ENCODE results near the gene RNF166. TPM values are rescaled to one million over a fixed set of nuclear protein-coding genes. Genes with fewer than 3 reads are reported as not detected.

Gene RNF166
- total RNA-seq, 2 experiments from 2014 or later, result 334 to 355 TPM

DNA sequence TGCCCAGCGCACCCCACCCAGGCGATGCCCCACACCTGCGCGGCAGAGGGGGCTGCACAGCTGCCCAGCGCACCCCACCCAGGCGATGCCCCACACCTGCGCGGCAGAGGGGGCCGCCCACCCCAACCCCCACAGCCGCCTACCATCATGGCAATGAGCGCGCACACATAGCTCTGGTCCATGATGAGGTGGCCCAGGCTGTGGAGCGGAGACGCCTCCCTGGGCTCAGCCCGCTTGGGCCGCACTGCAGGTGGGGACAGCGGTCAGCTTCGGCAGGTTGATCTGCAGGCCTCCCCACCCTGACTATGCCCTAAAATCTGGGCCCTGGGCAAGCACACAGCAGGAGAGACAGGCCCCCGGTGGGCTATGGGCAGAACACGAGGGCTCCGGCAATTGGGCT is 30.3 kb upstream of the RNF166 start:
- Histone ChIP-seq H3K36me3 (ENCODE audit: insufficient read depth, low read length) (peaks cover 83% of the 10 kb centered on the region), H3K27ac (ENCODE audit: low read depth in 1 of 2, low read length in 2 of 2) (no peak overlapping the region), H3K9me3 (ENCODE audit: control insufficient read depth in 1 of 2, insufficient read depth in 1 of 2, low read length in 2 of 2) (no peaks in the 10 kb centered on the region), H3K27me3 (ENCODE audit: control insufficient read depth in 1 of 2, insufficient read depth in 2 of 2, low read length in 2 of 2) (no peaks in the 10 kb centered on the region), H3K4me1 (ENCODE audit: insufficient read depth, low read length) (peaks cover 15% of the 10 kb centered on the region), H3K4me3 (ENCODE audit: low read length) (no peak overlapping the region)
- TF ChIP-seq, protein P1, sequence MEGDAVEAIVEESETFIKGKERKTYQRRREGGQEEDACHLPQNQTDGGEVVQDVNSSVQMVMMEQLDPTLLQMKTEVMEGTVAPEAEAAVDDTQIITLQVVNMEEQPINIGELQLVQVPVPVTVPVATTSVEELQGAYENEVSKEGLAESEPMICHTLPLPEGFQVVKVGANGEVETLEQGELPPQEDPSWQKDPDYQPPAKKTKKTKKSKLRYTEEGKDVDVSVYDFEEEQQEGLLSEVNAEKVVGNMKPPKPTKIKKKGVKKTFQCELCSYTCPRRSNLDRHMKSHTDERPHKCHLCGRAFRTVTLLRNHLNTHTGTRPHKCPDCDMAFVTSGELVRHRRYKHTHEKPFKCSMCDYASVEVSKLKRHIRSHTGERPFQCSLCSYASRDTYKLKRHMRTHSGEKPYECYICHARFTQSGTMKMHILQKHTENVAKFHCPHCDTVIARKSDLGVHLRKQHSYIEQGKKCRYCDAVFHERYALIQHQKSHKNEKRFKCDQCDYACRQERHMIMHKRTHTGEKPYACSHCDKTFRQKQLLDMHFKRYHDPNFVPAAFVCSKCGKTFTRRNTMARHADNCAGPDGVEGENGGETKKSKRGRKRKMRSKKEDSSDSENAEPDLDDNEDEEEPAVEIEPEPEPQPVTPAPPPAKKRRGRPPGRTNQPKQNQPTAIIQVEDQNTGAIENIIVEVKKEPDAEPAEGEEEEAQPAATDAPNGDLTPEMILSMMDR (IDR thresholded peaks at IDR 0.05), result no peak
- no peaks in the 10 kb centered on the region for H3K4me1 Mint-ChIP-seq (ENCODE audit: low read depth)
- H3K36me3 Mint-ChIP-seq (ENCODE audit: low read depth), result peaks cover under 1% of the 10 kb centered on the region
- H3K9me3 Mint-ChIP-seq, result no peaks in the 10 kb centered on the region
- H3K27me3 Mint-ChIP-seq, result no peaks in the 10 kb centered on the region
- H3K4me3 Mint-ChIP-seq, result no peak overlapping the region
- POLR2A ChIA-PET, result interaction anchor here (1.3 to 1.6 kb wide), 3 partner anchors 9 to 74 kb away, joined by 5 to 11 read pairs (median 8); partner anchors contain the start of gene APRT
- CTCF ChIA-PET, result interaction anchor here (1.2 to 2.0 kb wide), 7 partner anchors 10 to 481 kb away, joined by 4 to 58 read pairs (median 16); partner anchors contain the start of genes APRT, CDT1 and ZNF778
- no peak for DNase-seq
- ATAC-seq (ENCODE audit: poor library complexity), result no peak
- intact Hi-C loops (cut with DNase I, micrococcal nuclease), result loop anchor here (2.0 to 5.0 kb wide), 4 partner anchors 120 to 431 kb away; partner anchors contain the start of genes GALNS (in 2 of the 2) and TRAPPC2L (in 2 of the 2)
- H3K27ac Mint-ChIP-seq, result no peak overlapping the region

DNA sequence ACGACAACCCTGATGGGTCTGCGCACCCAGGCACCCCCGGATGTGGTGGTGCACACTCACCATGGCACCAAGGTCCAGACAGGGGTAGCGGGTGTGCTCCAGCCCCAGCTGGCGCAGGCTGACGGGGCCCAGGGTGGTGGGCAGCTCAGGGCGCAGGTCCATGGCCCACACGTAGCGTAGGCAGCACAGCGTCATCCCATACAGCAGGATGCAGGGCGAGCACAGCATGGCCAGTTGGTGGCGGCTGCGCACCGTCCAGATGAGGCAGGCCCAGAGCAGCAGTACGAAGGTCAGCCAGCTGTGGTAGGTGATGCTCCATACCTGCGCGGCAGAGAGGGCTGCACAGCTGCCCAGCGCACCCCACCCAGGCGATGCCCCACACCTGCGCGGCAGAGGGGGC is 29.9 kb upstream of the RNF166 start:
- Mint-ChIP-seq H3K4me3 (no peak overlapping the region), H3K4me1 (ENCODE audit: low read depth) (no peaks in the 10 kb centered on the region), H3K27me3 (no peaks in the 10 kb centered on the region), H3K27ac (no peak overlapping the region), H3K36me3 (ENCODE audit: low read depth) (peaks cover 4% of the 10 kb centered on the region), H3K9me3 (no peaks in the 10 kb centered on the region)
- Histone ChIP-seq H3K27ac (ENCODE audit: low read depth in 1 of 2, low read length in 2 of 2) (no peak overlapping the region), H3K4me1 (ENCODE audit: insufficient read depth, low read length) (peaks cover 15% of the 10 kb centered on the region), H3K27me3 (ENCODE audit: control insufficient read depth in 1 of 2, insufficient read depth in 2 of 2, low read length in 2 of 2) (no peaks in the 10 kb centered on the region), H3K4me3 (ENCODE audit: low read length) (no peak overlapping the region), H3K9me3 (ENCODE audit: control insufficient read depth in 1 of 2, insufficient read depth in 1 of 2, low read length in 2 of 2) (no peaks in the 10 kb centered on the region), H3K36me3 (ENCODE audit: insufficient read depth, low read length) (peaks cover 83% of the 10 kb centered on the region)
- ATAC-seq (ENCODE audit: poor library complexity) (no peak), DNase-seq (no peak)
- ChIA-PET CTCF (interaction anchor here (2.0 kb wide), 1 partner anchor 29 kb away, joined by 6 read pairs; no protein-coding TSS in a partner anchor), POLR2A (no interaction called here)
- TF ChIP-seq, protein P1 (IDR thresholded peaks at IDR 0.05), result no peak
- intact Hi-C loops (cut with DNase I, micrococcal nuclease), result loop anchor here (2.0 to 5.0 kb wide), 4 partner anchors 121 to 431 kb away; partner anchors contain the start of genes GALNS (in 2 of the 2) and TRAPPC2L (in 2 of the 2)

DNA sequence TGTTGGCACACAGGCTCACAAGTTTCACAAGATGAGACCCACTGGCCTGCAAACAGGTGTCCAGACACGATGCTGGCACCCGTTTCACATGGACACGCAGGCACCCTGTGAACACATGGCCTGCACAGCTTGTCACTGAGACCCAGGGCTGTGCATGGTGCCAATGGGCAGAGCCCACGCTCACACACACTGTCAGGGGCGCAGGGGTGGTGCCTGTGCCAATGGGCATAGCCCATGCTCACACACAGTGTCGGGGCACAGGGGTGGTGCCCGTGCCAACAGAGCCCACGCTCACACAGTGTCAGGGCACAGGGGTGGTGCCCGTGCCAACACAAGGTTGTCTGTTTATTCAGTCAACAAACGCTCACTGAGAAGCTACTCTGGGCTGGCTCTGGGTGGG is 29.4 kb upstream of the RNF166 start:
- peaks cover 83% of the 10 kb centered on the region for H3K36me3 ChIP-seq (ENCODE audit: insufficient read depth, low read length)
- ChIA-PET CTCF (no interaction called here), POLR2A (no interaction called here)

More for the DNA sequence above, 29.4 kb upstream of the RNF166 start:
- Histone ChIP-seq H3K27ac (ENCODE audit: low read depth in 1 of 2, low read length in 2 of 2) (no peak overlapping the region), H3K9me3 (ENCODE audit: control insufficient read depth in 1 of 2, insufficient read depth in 1 of 2, low read length in 2 of 2) (no peaks in the 10 kb centered on the region), H3K4me1 (ENCODE audit: insufficient read depth, low read length) (peaks cover 15% of the 10 kb centered on the region), H3K4me3 (ENCODE audit: low read length) (no peak overlapping the region), H3K27me3 (ENCODE audit: control insufficient read depth in 1 of 2, insufficient read depth in 2 of 2, low read length in 2 of 2) (no peaks in the 10 kb centered on the region)
- DNase-seq (no peak), ATAC-seq (ENCODE audit: poor library complexity) (no peak)
- Mint-ChIP-seq H3K4me1 (ENCODE audit: low read depth) (no peaks in the 10 kb centered on the region), H3K27me3 (no peaks in the 10 kb centered on the region), H3K4me3 (no peak overlapping the region), H3K9me3 (no peaks in the 10 kb centered on the region), H3K36me3 (ENCODE audit: low read depth) (peaks cover 9% of the 10 kb centered on the region), H3K27ac (no peak overlapping the region)
- TF ChIP-seq, protein P1 (IDR thresholded peaks at IDR 0.05), result no peak
- intact Hi-C loops (cut with DNase I, micrococcal nuclease), result loop anchor here (2.0 to 5.0 kb wide), 4 partner anchors 121 to 432 kb away; partner anchors contain the start of genes GALNS (in 2 of the 2) and TRAPPC2L (in 2 of the 2)

All from CD4-positive, alpha-beta T cell (primary cell).